GM21723 (cell line): ENCODE data around the gene DLG1.
"Not testable (repeated sequence)": the region's sequence is repeated elsewhere in the genome, so short reads cannot be mapped to it uniquely, and the experiment has no call there.

ENCODE experiments used
- ATAC-seq: cut with Tn5 transposase; IDR thresholded peaks from one replicate; pipeline ENCODE4 v1.9.1; 2021; ENCODE audit warnings: mild to moderate bottlenecking, moderate library complexity; ENCODE audit not compliant: unreplicated experiment

DLG1 gene

GRCh38 chr3:197122394-197122793 lies 176.0 kb downstream of the DLG1 start:
- ATAC-seq: no peak

GRCh38 chr3:197117114-197117513 lies 181.3 kb downstream of the DLG1 start:
- no peak for ATAC-seq

- no peak for ATAC-seq
These were observed 184.4 kb downstream of the DLG1 start for GRCh38 chr3:197114007-197114406.

- ATAC-seq: no peak
These were observed 186.7 kb downstream of the DLG1 start for GRCh38 chr3:197111685-197112084.

- ATAC-seq: no peak
These were observed 192.6 kb downstream of the DLG1 start for GRCh38 chr3:197105786-197106185.

GRCh38 chr3:197104738-197105137 lies 193.7 kb downstream of the DLG1 start:
- no peak for ATAC-seq

- ATAC-seq: no peak
These were observed 194.6 kb downstream of the DLG1 start for GRCh38 chr3:197103766-197104165.

GRCh38 chr3:197093871-197094270 lies 204.5 kb downstream of the DLG1 start:
- ATAC-seq: no peak

GRCh38 chr3:197088370-197088769 lies 210.0 kb downstream of the DLG1 start:
- ATAC-seq: no peak

GRCh38 chr3:197085137-197085536 lies 213.3 kb downstream of the DLG1 start:
- ATAC-seq: no peak

- no peak for ATAC-seq
These were observed 214.9 kb downstream of the DLG1 start for GRCh38 chr3:197083486-197083885.

- no peak for ATAC-seq
These were observed 215.5 kb downstream of the DLG1 start for GRCh38 chr3:197082871-197083270.

- no peak for ATAC-seq
These were observed 218.1 kb downstream of the DLG1 start for GRCh38 chr3:197080344-197080743.

- ATAC-seq: no peak
These were observed 222.0 kb downstream of the DLG1 start for GRCh38 chr3:197076415-197076814.

GRCh38 chr3:197068077-197068476 lies 230.3 kb downstream of the DLG1 start:
- ATAC-seq: no peak

- no peak for ATAC-seq
These were observed 233.6 kb downstream of the DLG1 start for GRCh38 chr3:197064771-197065170.

- no peak for ATAC-seq
These were observed 236.0 kb downstream of the DLG1 start for GRCh38 chr3:197062446-197062845.

GRCh38 chr3:197051637-197052036 lies 246.8 kb downstream of the DLG1 start:
- ATAC-seq: not testable (repeated sequence)

GRCh38 chr3:197050511-197050910 lies 247.9 kb downstream of the DLG1 start:
- peak; percentile 57 for ATAC-seq

GRCh38 chr3:197042539-197042938 lies 255.9 kb downstream of the DLG1 start:
- no peak for ATAC-seq

GRCh38 chr3:197041875-197042488 lies 256.4 kb downstream of the DLG1 start:
- no peak for ATAC-seq

- no peak for ATAC-seq
These were observed 257.8 kb downstream of the DLG1 start for GRCh38 chr3:197040658-197041057.
